C4-2B (cell line): Measurements from ENCODE around the gene ATP5F1C.

Experiments used
- H3K27ac ChIP-seq: fragments of 450-650 bp; 2 replicates; pipeline ENCODE4 v1.5.1; 2017
- CTCF ChIP-seq: fragments of 450-650 bp; conservative IDR thresholded peaks from 2 replicates; pipeline ENCODE4 v1.5.1; 2017; ENCODE audit warnings: mild to moderate bottlenecking
- ZFX ChIP-seq: fragments of 450-650 bp; IDR thresholded peaks from 2 replicates; pipeline ENCODE4 v1.6.1; 2017

The ATP5F1C gene

GRCh38 chr10:7855205-7855604 lies 67.2 kb downstream of the ATP5F1C start:
- H3K27ac ChIP-seq: no peak overlapping the region
- no peak for TF ChIP-seq CTCF
- TF ChIP-seq ZFX: no peak

- no peak for TF ChIP-seq CTCF
- TF ChIP-seq ZFX: no peak
- H3K27ac ChIP-seq: no peak overlapping the region
Observed at GRCh38 chr10:7856678-7857077, 68.7 kb downstream of the ATP5F1C start.

- no peak for TF ChIP-seq ZFX
- no peak overlapping the region for H3K27ac ChIP-seq
Observed at GRCh38 chr10:7857262-7857661, 69.3 kb downstream of the ATP5F1C start.
